GM18499 (cell line): Measurements from ENCODE around the gene ENDOD1.
"Not testable (repeated sequence)": the region's sequence is repeated elsewhere in the genome, so short reads cannot be mapped to it uniquely, and the experiment has no call there.

ENCODE experiments used
- ATAC-seq: cut with Tn5 transposase; IDR thresholded peaks from one replicate; pipeline ENCODE4 v1.9.1; 2021; ENCODE audit warnings: moderate number of reproducible peaks; ENCODE audit not compliant: insufficient read depth, unreplicated experiment

Gene ENDOD1, protein sequence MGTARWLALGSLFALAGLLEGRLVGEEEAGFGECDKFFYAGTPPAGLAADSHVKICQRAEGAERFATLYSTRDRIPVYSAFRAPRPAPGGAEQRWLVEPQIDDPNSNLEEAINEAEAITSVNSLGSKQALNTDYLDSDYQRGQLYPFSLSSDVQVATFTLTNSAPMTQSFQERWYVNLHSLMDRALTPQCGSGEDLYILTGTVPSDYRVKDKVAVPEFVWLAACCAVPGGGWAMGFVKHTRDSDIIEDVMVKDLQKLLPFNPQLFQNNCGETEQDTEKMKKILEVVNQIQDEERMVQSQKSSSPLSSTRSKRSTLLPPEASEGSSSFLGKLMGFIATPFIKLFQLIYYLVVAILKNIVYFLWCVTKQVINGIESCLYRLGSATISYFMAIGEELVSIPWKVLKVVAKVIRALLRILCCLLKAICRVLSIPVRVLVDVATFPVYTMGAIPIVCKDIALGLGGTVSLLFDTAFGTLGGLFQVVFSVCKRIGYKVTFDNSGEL

GRCh38 chr11:95089620-95090542, at the start of gene ENDOD1:
Gene ENDOD1 (plus strand): TSS chr11:95089846. CDS start chr11:95089928, 82 bp downstream.
- ATAC-seq = peak; percentile 57

DNA sequence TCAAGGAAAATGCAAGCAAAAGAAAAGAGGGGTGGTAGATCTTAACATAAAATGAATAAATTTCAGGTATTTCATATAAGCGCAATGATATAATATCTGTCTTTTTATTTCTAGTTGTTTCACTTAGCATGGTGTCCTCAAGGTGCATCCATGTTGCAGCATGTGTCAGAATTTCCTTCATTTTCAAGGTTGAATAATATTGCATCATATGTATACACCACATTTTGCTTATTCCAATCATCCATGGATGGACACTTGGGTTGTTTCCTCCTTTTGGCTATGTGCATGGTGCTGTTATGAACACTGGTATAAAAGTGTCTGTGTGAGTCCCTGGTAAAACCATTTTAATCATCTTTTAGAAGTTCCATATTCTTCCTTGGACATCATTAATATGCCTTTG, 47.4 kb upstream of the ENDOD1 start:
- ATAC-seq = no peak

DNA sequence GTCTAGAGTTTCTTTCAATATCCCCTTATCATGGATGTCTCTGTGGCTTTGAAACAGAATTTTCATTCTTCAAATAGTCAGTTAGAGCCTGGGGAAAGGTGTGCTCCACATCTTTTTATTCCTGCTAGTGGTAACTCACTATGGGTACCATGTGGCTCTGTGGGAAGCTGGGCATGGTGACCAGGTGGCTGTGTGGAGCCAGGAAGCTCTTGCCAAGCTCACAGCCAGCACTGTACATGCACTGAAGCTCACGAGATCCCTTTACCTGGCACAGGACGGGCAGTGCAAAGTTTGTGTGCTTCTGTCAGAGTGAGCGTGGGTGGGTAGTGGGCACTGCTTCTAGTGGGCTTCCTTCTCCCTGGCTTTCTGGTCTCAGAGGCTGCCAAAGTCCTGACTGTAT, 46.7 kb upstream of the ENDOD1 start:
- ATAC-seq = no peak

DNA sequence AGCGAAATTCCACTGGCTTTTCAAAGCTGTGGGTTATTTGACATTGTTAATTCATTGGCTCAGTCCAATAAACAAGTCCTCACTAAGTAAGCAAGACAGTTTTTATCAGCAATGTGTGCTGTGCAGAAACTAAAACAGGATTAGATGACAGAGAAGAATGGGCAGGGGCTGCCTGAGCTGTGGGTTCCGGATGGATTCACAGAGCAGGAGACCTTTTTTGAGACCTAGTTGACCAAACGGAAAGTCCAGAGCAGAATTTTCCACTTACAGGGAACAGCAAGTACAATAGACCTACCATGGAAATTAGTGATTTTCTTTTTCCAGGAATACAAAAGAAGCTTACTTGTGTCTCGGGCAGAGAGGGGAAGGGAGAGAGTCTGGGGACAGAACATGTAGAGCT, 45.6 kb upstream of the ENDOD1 start:
- no peak for ATAC-seq

DNA sequence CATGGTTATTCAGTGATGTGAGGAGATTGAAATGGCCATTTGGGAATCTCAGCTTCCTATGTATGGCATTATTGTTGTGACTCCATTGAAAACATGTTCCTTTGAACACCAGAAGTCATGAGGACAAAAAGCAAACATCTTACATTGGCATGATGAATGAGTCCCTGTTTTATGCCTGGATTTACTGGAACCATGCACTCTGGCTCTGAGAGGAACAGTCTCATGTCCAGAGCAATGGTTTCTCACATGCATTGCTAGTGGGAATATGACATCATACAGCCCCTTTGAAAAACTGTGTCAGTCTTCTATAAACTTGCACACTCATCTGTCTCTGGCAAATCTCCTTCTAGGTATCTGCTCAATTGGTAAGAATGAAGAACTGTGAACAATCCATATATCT, 43.8 kb upstream of the ENDOD1 start:
- no peak for ATAC-seq

GRCh38 chr11:95049122-95049521, 40.5 kb upstream of the ENDOD1 start, which contains the start of gene KDM4F:
Gene KDM4F (plus strand): TSS chr11:95049422.
- ATAC-seq = not testable (repeated sequence)

GRCh38 chr11:95050595-95051202, 38.9 kb upstream of the ENDOD1 start:
- no peak for ATAC-seq

DNA sequence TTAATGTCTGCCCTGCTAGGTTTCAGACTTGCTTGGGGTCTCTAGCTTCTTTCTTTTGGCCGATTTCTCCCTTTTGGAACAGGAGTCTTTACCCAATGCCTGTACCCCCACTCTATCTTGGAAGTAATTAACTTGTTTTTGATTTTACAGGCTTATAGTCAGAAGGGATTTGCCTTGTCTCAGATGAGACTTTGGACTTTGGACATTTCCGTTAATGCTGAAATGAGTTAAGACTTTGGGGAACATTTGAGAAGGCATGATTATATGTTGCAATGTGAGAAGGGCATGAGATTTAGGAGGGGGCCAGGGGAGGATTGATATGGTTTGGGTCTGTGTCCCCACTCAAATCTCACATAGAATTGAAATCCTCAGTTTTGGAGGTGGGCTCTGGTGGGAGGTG, 35.3 kb upstream of the ENDOD1 start:
- no peak for ATAC-seq

DNA sequence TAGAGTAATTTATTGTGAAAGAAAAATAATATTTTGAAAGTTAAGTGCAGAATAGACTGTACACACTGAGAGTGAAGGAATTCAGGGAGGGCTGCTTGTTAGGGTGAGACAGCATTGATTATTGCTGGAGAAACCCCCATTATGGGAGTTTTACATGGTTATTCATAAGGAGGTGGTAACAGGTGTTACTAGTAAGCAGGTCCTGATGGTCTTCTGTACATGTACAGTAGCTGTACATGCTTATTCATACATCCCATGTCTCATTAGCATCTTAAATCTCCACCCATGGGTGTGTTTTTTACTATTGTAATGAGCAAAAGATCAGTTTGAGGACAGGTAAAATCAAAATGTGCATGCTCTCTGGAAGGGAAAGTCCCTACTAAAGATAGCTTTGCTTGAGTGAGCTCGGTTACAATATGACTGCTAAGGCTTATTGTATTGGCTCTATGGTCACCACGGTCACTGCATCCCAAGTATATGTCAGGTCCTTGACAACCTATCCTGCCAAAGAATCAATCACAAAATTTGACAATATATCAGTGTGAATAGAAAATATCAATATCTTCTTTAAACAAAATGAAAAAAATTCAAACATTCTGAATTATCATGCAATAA, 34.3 kb upstream of the ENDOD1 start:
- ATAC-seq = peak; percentile 99

GRCh38 chr11:95057959-95058358, 31.7 kb upstream of the ENDOD1 start:
- ATAC-seq = no peak

- ATAC-seq = no peak
These were observed 31.0 kb upstream of the ENDOD1 start for GRCh38 chr11:95058621-95059020.

DNA sequence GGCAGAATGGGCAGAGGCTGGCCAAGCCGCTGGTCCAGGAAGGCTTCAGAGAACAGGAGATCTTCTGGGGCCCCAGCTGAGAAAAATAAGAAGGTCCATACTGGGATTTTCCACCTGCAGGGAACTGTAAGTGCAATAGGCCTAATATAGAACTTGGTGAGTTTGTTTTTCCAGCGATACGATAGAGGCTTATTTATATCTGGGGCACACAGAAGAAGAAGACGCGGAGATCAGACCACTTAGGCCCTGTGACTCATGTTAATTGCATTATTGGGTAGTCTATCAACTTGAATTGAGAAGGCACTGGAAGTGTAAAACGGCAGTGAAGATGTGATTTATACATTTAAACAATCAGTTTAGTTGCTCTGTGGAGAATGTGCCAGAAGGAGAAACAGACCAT, 30.6 kb upstream of the ENDOD1 start:
- ATAC-seq = no peak

GRCh38 chr11:95065336-95065735, 24.3 kb upstream of the ENDOD1 start:
- no peak for ATAC-seq

GRCh38 chr11:95066716-95067038, 23.0 kb upstream of the ENDOD1 start, which contains the start of gene SRSF8:
Gene SRSF8 (plus strand): TSS chr11:95066919. CDS start chr11:95067227, 308 bp downstream.
- ATAC-seq = peak; percentile 21

DNA sequence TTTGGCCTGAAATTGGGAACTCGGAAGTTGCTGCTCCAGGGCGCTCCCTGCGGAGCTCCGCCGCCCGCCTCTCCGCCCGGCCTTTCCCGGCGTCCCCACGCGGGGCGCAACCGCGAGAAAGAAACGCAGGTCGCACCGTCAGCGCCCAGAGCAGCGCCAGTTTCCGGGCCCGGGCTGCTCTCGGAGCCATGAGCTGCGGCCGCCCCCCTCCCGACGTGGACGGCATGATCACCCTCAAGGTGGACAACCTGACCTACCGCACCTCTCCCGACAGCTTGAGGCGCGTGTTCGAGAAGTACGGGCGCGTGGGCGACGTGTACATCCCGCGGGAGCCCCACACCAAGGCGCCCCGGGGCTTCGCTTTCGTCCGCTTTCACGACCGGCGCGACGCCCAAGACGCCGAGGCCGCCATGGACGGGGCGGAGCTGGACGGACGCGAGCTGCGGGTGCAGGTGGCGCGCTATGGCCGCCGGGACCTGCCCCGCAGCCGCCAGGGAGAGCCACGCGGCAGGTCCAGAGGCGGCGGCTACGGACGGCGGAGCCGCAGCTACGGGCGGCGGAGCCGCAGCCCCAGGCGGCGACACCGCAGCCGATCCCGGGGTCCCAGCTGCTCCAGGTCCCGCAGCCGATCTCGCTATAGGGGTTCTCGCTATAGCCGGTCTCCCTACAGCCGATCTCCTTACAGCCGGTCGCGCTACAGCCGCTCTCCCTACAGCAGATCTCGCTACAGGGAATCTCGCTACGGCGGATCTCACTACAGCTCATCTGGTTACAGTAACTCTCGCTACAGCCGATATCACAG, 22.4 kb upstream of the ENDOD1 start:
- ATAC-seq = peak; percentile 33

GRCh38 chr11:95067841-95068219, 21.8 kb upstream of the ENDOD1 start:
- no peak for ATAC-seq

- ATAC-seq = peak; percentile 66
These were observed 21.1 kb upstream of the ENDOD1 start for GRCh38 chr11:95068549-95068948.

GRCh38 chr11:95070471-95070870, 19.2 kb upstream of the ENDOD1 start:
- ATAC-seq = no peak

- ATAC-seq = no peak
These were observed 16.7 kb upstream of the ENDOD1 start for GRCh38 chr11:95072948-95073347.
